Caco-2 (cell line): Measurements from ENCODE around the gene FRYL. TPM values are rescaled to one million over a fixed set of nuclear protein-coding genes. Genes with fewer than 3 reads are reported as not detected.
"Not testable (repeated sequence)": the region's sequence is repeated elsewhere in the genome, so short reads cannot be mapped to it uniquely, and the experiment has no call there.

Source experiments
- BruUV-seq: library from RNA; stranded (reverse); fragments of 400-500 nt; replicated peaks from 2 replicates; lab custom pipeline; 2021; lab: Mats Ljungman, UMichigan
- CTCF ChIA-PET: fragments of 300-600 bp; sonication (Branson Sonifier 250); formaldehyde crosslinking; loops from one replicate; lab custom pipeline; 2022; ENCODE audit warnings: antibody characterized with exemption; lab: Charles Lee
- POLR2A ChIA-PET: fragments of 300-600 bp; sonication (Branson Sonifier 250); formaldehyde crosslinking; loops from one replicate; lab custom pipeline; 2022; ENCODE audit warnings: antibody characterized with exemption; lab: Charles Lee
- DNase-seq, 2 experiments: peaks; one replicate each; pipeline versions ENCODE4 v3.0.0 to v3.0.0-alpha.2; 2020 to 2022
- H3K27me3 ChIP-seq: replicated peaks from 2 replicates; pipeline ENCODE4 v1.6.0; 2011; ENCODE audit warnings: low read length; ENCODE audit not compliant: control insufficient read depth, insufficient read depth
- H3K36me3 ChIP-seq: 2 replicates; pipeline ENCODE4 v1.5.1; 2011; ENCODE audit warnings: low read length; ENCODE audit not compliant: control insufficient read depth, insufficient read depth
- H3K4me1 ChIP-seq: fragments of 250-450 bp; sonication (Bioruptor Pico); 2 replicates; pipeline ENCODE4 v1.5.1; 2020; ENCODE audit warnings: mild to moderate bottlenecking
- H3K4me3 ChIP-seq: 2 replicates; pipeline ENCODE4 v1.5.1; 2011; ENCODE audit warnings: low read depth, mild to moderate bottlenecking, control low read depth, low read length
- H3K9me3 ChIP-seq: fragments of 250-450 bp; sonication (Bioruptor Pico); 2 replicates; pipeline ENCODE4 v1.5.1; 2020; ENCODE audit warnings: mild to moderate bottlenecking, moderate library complexity
- H3K27ac Mint-ChIP-seq: one replicate; pipeline ENCODE4 v1.8.0; 2022; ENCODE audit warnings: mixed read lengths; ENCODE audit not compliant: unreplicated experiment
- H3K27me3 Mint-ChIP-seq: one replicate; pipeline ENCODE4 v1.8.0; 2022; ENCODE audit warnings: mixed read lengths; ENCODE audit not compliant: insufficient read depth, unreplicated experiment
- H3K36me3 Mint-ChIP-seq: one replicate; pipeline ENCODE4 v1.8.0; 2022; ENCODE audit warnings: mild to moderate bottlenecking, mixed read lengths; ENCODE audit not compliant: insufficient read depth, unreplicated experiment
- H3K4me1 Mint-ChIP-seq: one replicate; pipeline ENCODE4 v1.8.0; 2022; ENCODE audit warnings: low read depth, mixed read lengths; ENCODE audit not compliant: unreplicated experiment
- H3K4me3 Mint-ChIP-seq: one replicate; pipeline ENCODE4 v1.8.0; 2022; ENCODE audit warnings: mild to moderate bottlenecking, moderate library complexity, mixed read lengths; ENCODE audit not compliant: unreplicated experiment
- H3K9me3 Mint-ChIP-seq: one replicate; pipeline ENCODE4 v1.8.0; 2022; ENCODE audit warnings: mixed read lengths; ENCODE audit not compliant: unreplicated experiment
- intact Hi-C: fragments of 100-400 bp; cut with micrococcal nuclease; formaldehyde crosslinking; loops from one replicate; pipeline ENCODE4 v1.10.0; 2022; ENCODE audit not compliant: unreplicated experiment
- total RNA-seq: library from RNA; stranded (reverse); gene quantifications from 2 replicates; pipeline ENCODE4 v1.2.3, GENCODE V29; 2022
- TF ChIP-seq, protein P1 (sequence below), 2 experiments: fragments of 200-600 bp in 1 of 2; IDR thresholded peaks; 1 replicate in 1 of 2; 2 replicates in 1 of 2; pipeline versions ENCODE4 v1.5.1 to v1.8.0; 2011 to 2022; ENCODE audit warnings: antibody characterized with exemption in 1 of 2, control low read depth in 1 of 2, inconsistent platforms in 1 of 2, low read depth in 1 of 2, low read length in 1 of 2, mild to moderate bottlenecking in 1 of 2, moderate library complexity in 1 of 2; ENCODE audit not compliant: insufficient read depth in 1 of 2, severe bottlenecking in 1 of 2, unreplicated experiment in 1 of 2

Gene FRYL
- total RNA-seq, 1 experiment from 2014 or later = 27.4 TPM

- no peaks in the 10 kb centered on the region for H3K27me3 ChIP-seq
- H3K4me3 ChIP-seq = no peak overlapping the region
- no peak for DNase-seq
- Mint-ChIP-seq H3K4me3 (no peak overlapping the region), H3K4me1 (peaks cover 10% of the 10 kb centered on the region), H3K9me3 (no peaks in the 10 kb centered on the region), H3K27ac (no peak overlapping the region), H3K27me3 (no peaks in the 10 kb centered on the region), H3K36me3 (no peaks in the 10 kb centered on the region)
- no TSS peak for BruUV-seq
- TF ChIP-seq, protein P1, sequence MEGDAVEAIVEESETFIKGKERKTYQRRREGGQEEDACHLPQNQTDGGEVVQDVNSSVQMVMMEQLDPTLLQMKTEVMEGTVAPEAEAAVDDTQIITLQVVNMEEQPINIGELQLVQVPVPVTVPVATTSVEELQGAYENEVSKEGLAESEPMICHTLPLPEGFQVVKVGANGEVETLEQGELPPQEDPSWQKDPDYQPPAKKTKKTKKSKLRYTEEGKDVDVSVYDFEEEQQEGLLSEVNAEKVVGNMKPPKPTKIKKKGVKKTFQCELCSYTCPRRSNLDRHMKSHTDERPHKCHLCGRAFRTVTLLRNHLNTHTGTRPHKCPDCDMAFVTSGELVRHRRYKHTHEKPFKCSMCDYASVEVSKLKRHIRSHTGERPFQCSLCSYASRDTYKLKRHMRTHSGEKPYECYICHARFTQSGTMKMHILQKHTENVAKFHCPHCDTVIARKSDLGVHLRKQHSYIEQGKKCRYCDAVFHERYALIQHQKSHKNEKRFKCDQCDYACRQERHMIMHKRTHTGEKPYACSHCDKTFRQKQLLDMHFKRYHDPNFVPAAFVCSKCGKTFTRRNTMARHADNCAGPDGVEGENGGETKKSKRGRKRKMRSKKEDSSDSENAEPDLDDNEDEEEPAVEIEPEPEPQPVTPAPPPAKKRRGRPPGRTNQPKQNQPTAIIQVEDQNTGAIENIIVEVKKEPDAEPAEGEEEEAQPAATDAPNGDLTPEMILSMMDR (IDR thresholded peaks at IDR 0.05; ENCODE audit: insufficient read depth in 1 of 2, low read depth in 1 of 2, low read length in 1 of 2, severe bottlenecking in 1 of 2, unreplicated experiment in 1 of 2) = no peak
- ChIA-PET POLR2A (no interaction called here), CTCF (no interaction called here)
- H3K36me3 ChIP-seq = no peaks in the 10 kb centered on the region
- no peaks in the 10 kb centered on the region for H3K9me3 ChIP-seq
- H3K4me1 ChIP-seq = peaks cover 11% of the 10 kb centered on the region
- intact Hi-C loops = no loop called here
These were observed 32.8 kb upstream of the FRYL start for GRCh38 chr4:48812866-48813265.

DNA sequence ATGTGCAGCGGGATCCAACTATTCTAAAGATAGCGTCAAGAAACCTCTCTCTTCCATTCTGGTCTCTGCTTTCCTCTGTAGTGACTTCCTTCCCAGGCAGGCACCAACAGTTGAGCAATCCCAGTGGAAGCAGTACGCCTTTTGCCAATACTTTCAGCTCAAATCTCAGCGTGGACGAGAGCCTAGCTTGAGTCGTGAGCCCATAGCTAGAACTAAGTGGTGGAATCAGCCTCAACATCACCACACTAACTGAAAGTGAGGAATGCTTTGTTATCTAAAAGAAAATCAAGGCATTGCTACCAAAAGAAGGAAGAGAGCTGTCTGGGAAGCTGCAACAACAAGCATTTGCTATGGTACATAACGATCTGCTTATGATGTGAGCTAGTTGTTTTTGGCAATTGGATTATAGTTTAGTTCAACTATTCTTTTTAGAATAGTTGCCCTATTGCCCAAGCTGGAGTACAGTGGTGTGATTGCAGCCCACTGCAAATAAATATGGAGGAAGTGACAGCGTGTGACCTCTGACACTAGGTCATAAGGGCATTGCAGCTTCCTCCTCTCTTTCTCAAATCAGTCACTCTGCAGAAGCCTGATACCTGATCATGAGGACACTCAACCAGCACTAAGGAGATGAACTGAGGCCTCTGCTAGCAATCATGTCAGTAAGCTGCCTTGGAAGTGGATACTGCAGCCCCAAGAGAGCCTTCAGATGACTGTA, 24.7 kb upstream of the FRYL start:
- H3K27me3 ChIP-seq = no peaks in the 10 kb centered on the region
- TF ChIP-seq, protein P1 (IDR thresholded peaks at IDR 0.05; ENCODE audit: insufficient read depth in 1 of 2, low read depth in 1 of 2, low read length in 1 of 2, severe bottlenecking in 1 of 2, unreplicated experiment in 1 of 2) = no peak
- H3K9me3 Mint-ChIP-seq = no peaks in the 10 kb centered on the region
- H3K4me1 ChIP-seq = no peaks in the 10 kb centered on the region
- H3K4me3 ChIP-seq = no peak overlapping the region
- no peaks in the 10 kb centered on the region for H3K36me3 ChIP-seq
- H3K27me3 Mint-ChIP-seq = no peaks in the 10 kb centered on the region
- CTCF ChIA-PET = no interaction called here
- no peak for DNase-seq
- no peak overlapping the region for H3K27ac Mint-ChIP-seq
- POLR2A ChIA-PET = no interaction called here
- H3K9me3 ChIP-seq = no peaks in the 10 kb centered on the region
- no TSS peak for BruUV-seq
- H3K4me1 Mint-ChIP-seq = no peaks in the 10 kb centered on the region
- H3K4me3 Mint-ChIP-seq = no peak overlapping the region
- H3K36me3 Mint-ChIP-seq = no peaks in the 10 kb centered on the region
- intact Hi-C loops = no loop called here

DNA sequence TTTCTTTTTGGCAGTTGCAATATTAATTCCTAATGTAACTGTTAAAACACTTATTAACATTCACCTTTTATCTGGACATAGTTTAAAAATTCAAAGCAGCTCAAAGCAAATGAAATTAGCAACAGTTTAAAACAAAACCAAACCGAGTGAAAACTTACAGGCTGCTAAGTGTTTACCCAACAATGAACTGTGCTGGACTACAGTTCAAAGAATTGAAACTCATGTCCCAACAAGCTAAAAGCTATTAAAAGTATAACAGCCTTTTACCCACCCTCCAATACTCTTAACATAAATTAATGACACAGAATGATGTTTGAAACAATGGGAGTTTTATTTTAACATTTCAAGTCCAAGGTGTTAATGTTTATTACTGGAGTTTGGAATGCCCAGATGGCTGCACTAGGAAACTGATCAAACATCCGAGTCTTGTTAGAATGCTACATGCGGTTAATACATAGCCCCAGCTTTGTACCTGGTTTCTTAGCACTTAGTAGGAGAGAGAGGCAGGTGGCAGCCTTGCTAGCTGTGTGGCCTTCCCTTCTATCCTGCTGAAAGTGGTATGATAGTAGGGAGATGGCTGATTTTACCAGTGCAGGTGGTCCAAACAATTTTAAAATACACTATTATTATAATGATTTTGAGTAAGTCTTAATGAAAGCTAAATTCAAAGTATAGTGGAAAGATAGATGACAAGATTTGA, 21.1 kb upstream of the FRYL start:
- H3K36me3 ChIP-seq = no peaks in the 10 kb centered on the region
- no peaks in the 10 kb centered on the region for H3K9me3 ChIP-seq
- Mint-ChIP-seq H3K4me3 (no peak overlapping the region), H3K36me3 (no peaks in the 10 kb centered on the region), H3K27me3 (no peaks in the 10 kb centered on the region), H3K9me3 (no peaks in the 10 kb centered on the region), H3K4me1 (no peaks in the 10 kb centered on the region), H3K27ac (no peak overlapping the region)
- POLR2A ChIA-PET = no interaction called here
- no peaks in the 10 kb centered on the region for H3K27me3 ChIP-seq
- H3K4me3 ChIP-seq = no peak overlapping the region
- DNase-seq = no peak
- TF ChIP-seq, protein P1 (IDR thresholded peaks at IDR 0.05; ENCODE audit: insufficient read depth in 1 of 2, low read depth in 1 of 2, low read length in 1 of 2, severe bottlenecking in 1 of 2, unreplicated experiment in 1 of 2) = no peak
- no peaks in the 10 kb centered on the region for H3K4me1 ChIP-seq
- CTCF ChIA-PET = no interaction called here
- intact Hi-C loops = no loop called here
- no TSS peak for BruUV-seq

- H3K4me1 Mint-ChIP-seq, BruUV-seq: not testable (repeated sequence)
These were observed 20.1 kb upstream of the FRYL start for GRCh38 chr4:48800155-48800554.

More at GRCh38 chr4:48800155-48800554, 20.1 kb upstream of the FRYL start:
- H3K9me3 ChIP-seq, intact Hi-C loops, H3K4me3 ChIP-seq, H3K27ac Mint-ChIP-seq, CTCF ChIA-PET, DNase-seq, H3K27me3 Mint-ChIP-seq, H3K36me3 Mint-ChIP-seq, H3K36me3 ChIP-seq, H3K4me1 ChIP-seq, H3K4me3 Mint-ChIP-seq, H3K27me3 ChIP-seq, POLR2A ChIA-PET, H3K9me3 Mint-ChIP-seq: not testable (repeated sequence)
